ENCODE results near the gene SPATS1. TPM values are rescaled to one million over a fixed set of nuclear protein-coding genes. Genes with fewer than 3 reads are reported as not detected.

Gene SPATS1
- 8.4 and 10.1 TPM in 2 replicates for total RNA-seq (2014; rRNA removed; shearing (Covaris generic))

- peak; percentile 3 for DNase-seq (ENCODE audit: low spot score)
- in situ Hi-C loops (cut with HindIII; ENCODE audit: low sequenced_read_pairs): no loop called here
Measured at GRCh38 chr6:44342489-44342888, at the start of gene SPATS1. TSS of gene SPATS1 (plus strand) at chr6:44342650. CDS start at chr6:44343096, 446 bp downstream.

DNA sequence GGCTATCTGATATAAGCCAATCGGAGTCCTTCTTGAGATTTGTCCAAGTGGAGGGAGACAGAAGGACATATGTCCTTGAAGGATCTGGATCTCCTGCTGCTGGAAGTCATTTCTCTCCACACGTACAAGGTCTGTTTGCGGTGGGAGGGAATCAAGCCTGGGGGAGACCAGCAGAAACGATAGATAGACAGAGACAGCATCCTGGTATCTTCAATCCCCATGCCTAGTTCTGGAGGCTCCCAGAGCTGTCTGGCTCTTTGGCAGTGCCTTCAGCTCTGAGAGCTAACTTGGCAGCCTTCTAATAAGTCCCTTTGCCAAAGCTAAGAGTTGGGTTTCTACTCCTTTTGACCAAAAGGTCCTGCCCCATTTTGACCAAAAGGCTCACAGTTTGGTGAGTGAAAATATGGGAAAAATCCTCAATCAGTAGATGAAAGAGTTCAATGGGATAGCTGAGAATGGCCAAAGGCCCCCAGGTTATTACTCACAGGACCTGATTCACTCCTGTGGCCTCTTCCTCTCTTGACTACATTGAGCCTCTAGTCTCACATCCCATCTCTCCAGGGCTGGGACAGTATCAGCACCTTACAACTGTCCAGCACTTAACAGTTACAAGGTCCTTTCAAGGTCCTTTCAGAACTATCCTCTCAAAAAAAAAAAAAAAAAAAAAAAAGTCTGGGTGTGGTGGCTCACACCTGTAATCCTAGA, 49.6 kb upstream of the SPATS1 start:
- DNase-seq (ENCODE audit: low spot score): peak; percentile 80

DNA sequence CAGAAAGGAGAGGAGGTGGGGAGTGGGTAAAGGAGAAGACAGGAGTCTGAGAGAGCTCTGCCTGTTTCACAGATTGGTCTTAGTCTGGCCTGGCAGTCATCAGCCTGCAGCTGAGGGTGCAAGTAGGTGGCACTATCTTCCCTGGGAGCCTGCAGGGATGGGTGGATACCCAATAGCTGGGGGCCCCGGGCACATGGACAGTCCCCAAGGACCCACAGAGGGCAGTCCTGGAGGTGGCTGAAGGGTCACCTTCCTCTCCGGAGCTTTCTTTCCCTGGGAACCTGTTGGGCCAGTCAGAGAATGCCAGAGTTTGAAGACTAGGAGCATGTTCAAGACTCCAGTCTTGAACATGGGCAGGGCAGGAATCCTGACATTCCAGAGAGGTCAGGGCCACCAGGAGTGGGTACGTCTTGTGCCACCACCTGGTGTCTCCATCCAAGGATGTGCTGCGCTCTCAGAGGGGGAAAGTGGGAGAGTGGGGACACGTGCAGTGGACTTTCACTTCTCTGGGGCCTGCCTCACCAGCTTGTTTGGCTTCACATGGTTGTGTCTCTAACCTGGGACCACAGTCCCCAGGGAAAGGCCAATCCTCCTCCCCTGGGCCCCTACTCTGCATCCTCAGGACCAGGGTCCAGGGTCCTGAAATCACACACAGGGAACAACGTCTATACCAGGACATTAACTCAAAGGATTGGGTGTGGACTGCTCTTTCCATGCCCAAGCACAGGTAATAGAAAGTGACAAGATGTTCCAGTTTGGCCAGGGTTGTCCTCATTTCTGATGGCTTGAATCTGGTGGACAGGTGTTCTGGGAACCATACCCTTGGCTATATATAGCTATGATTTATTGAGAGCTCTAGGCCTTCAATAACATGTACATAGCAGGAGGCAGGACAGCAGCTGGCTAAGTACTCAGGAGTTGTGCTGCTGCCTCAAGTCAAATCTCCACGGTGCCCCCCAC, 47.3 kb upstream of the SPATS1 start:
- DNase-seq (ENCODE audit: low spot score): peak; percentile 64
- in situ Hi-C loops (cut with HindIII; ENCODE audit: low sequenced_read_pairs): no loop called here

More for the DNA sequence above, 49.6 kb upstream of the SPATS1 start:
- in situ Hi-C loops (cut with HindIII; ENCODE audit: low sequenced_read_pairs): no loop called here

- in situ Hi-C loops (cut with HindIII; ENCODE audit: low sequenced_read_pairs): no loop called here
- peak; percentile 70 for DNase-seq (ENCODE audit: low spot score)
Measured at GRCh38 chr6:44297063-44298038, 45.1 kb upstream of the SPATS1 start.

- in situ Hi-C loops (cut with HindIII; ENCODE audit: low sequenced_read_pairs): no loop called here
- DNase-seq (ENCODE audit: low spot score): no peak
Measured at GRCh38 chr6:44298055-44298803, 44.2 kb upstream of the SPATS1 start.

GRCh38 chr6:44298864-44299263, 43.6 kb upstream of the SPATS1 start:
- no peak for DNase-seq (ENCODE audit: low spot score)
- in situ Hi-C loops (cut with HindIII; ENCODE audit: low sequenced_read_pairs): no loop called here

GRCh38 chr6:44300292-44300823, 42.1 kb upstream of the SPATS1 start:
- in situ Hi-C loops (cut with HindIII; ENCODE audit: low sequenced_read_pairs): no loop called here
- no peak for DNase-seq (ENCODE audit: low spot score)

- in situ Hi-C loops (cut with HindIII; ENCODE audit: low sequenced_read_pairs): no loop called here
- DNase-seq (ENCODE audit: low spot score): no peak
Measured at GRCh38 chr6:44301106-44301505, 41.3 kb upstream of the SPATS1 start.

DNA sequence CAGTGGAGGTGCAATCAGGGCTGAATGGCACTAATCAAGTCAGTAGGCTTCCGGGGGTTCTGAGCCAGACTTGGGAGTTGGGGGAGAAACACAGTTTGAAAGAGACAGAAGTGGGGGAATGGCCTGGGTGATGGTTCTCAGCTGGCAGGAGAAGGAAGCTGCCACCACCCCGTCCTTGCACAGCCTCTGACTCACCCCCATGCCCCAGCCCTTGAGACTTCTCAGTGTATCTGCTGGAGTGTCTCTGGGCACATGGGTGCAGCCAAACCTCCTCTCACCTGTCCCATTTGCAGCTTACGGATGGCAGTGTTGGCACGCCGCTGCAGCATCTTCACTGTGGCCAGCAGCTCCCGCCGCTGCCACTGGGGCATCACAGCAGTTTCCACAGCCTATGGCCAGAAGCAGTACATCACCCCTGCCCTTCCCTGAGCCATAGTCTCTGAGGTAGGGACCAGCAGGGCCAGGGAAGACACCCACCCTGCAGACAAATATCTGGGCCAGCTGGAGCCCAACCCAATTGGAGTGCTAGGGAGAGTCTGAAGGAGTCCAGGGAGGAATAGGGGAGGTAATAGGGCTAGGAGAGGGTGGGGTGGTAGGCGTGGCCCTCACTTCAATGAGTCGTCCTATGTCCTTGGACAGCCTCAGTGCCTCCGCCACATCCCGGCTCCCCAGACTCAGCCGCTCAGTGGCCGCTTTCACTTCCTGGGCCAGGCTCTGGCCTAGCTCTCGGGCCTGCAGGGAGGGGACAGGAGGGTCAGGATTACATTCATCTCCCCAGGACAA, 40.5 kb upstream of the SPATS1 start:
- DNase-seq (ENCODE audit: low spot score): no peak
- in situ Hi-C loops (cut with HindIII; ENCODE audit: low sequenced_read_pairs): no loop called here

DNA sequence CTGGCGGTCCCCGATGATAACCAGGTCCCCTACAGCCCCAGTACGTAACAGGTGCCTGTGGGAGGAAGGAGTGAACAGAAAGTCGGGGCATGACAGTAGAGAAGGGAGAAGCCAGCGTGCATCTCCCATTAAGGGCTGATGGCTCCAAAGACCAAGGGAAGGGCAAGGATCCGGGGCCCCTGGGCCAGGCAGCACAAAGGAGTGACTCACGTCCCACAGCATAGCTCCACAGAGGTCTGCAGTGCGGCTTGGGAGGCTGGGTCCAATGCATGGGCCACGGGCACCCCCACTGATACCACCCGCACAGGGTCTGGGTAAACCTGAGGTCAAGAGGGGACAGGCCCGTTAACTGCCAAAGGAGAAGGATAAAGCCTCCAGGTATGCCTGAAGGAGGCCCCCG, 39.6 kb upstream of the SPATS1 start:
- in situ Hi-C loops (cut with HindIII; ENCODE audit: low sequenced_read_pairs): no loop called here
- no peak for DNase-seq (ENCODE audit: low spot score)

- in situ Hi-C loops (cut with HindIII; ENCODE audit: low sequenced_read_pairs): no loop called here
- no peak for DNase-seq (ENCODE audit: low spot score)
Measured at GRCh38 chr6:44303842-44304241, 38.6 kb upstream of the SPATS1 start.

DNA sequence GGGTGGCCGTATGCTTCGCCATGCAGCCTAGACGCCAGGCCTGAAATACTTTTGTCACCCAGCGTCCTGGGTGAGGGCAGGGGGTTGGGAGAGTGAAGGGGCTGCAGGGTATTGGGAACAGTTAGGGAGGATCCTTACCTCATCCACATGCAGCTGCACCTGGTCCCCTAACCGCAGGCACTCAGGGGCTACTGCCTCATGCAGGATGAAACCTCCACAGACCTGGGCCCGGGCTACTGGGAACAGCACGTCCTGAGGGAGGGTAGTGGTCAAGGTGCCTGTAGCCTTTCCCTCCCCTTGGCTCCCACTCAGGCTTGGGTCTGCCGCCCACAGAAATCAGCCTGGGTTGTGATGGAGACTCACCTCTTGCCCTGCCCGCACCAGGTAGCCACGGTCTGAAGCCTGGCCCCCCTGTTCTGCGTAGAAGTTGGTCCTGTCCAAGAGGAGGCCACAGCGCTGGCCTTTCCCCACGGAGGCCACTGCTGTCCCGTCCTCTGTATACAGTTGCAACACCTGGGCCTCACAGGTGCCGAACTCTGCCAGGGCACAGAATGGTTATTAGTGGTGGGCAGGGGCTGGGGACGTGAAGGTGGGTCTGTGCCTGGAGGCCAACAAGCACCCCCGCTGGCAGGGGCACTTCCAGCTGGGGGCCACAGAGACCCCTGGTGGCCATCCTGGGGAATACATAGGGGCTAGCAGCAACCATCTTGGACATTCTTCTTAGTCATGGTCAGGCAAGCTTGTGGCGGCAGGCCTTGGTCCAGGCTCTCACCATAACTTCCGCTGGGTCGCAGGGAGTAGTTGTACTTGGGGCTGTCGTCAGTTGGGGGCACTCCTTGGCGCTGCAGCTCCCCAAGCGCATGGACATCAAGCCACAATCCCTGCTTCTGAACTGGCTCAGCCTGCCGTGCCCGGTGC, 37.9 kb upstream of the SPATS1 start:
- in situ Hi-C loops (cut with HindIII; ENCODE audit: low sequenced_read_pairs): no loop called here
- DNase-seq (ENCODE audit: low spot score): peak; percentile 71

DNA sequence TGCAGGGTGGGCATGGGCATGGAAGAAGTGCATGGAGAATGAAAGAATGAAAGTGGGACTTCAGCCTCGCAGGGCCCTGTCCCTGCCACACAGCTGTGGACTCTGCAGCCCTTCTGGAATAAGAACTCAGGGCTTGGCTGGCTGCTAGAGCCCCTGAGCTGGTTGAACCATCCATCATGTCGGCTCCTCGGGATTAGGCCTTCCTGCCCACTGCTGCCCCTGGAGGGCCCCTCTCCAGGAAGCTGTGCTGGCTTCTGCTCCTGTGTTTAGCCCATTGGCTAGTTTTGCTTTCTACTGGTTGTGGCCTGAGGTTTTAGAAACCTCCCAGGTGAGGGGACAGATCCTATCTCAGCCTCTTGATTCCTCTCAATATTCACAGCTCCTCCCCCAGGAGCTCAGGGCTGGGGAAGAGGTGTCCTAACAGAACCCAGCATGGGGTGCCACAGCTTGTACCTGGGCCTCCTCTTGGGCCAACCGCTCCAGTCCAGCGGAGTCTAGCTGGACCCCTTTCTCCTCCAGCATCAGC, 37.2 kb upstream of the SPATS1 start:
- DNase-seq (ENCODE audit: low spot score): no peak
- in situ Hi-C loops (cut with HindIII; ENCODE audit: low sequenced_read_pairs): no loop called here

GRCh38 chr6:44306710-44307109, 35.7 kb upstream of the SPATS1 start:
- DNase-seq (ENCODE audit: low spot score): no peak
- in situ Hi-C loops (cut with HindIII; ENCODE audit: low sequenced_read_pairs): no loop called here

GRCh38 chr6:44307217-44307616, 35.2 kb upstream of the SPATS1 start:
- in situ Hi-C loops (cut with HindIII; ENCODE audit: low sequenced_read_pairs): no loop called here
- DNase-seq (ENCODE audit: low spot score): no peak

GRCh38 chr6:44309092-44309491, 33.4 kb upstream of the SPATS1 start:
- no peak for DNase-seq (ENCODE audit: low spot score)
- in situ Hi-C loops (cut with HindIII; ENCODE audit: low sequenced_read_pairs): no loop called here

Data from G401 (cell line).